Keratinocyte (primary cell): ENCODE data around the gene FRA10AC1. TPM values are rescaled to one million over a fixed set of nuclear protein-coding genes. Genes with fewer than 3 reads are reported as not detected.

Source experiments
- DNase-seq: peaks from one replicate; pipeline ENCODE4 v3.0.0-alpha.2; 2011; ENCODE audit warnings: low read depth, missing footprints, low spot score
- FAIRE-seq: peaks from 2 replicates; lab custom pipeline; 2011; peaks lifted over from hg19 to GRCh38; lab: Jason Lieb, UNC
- H2AFZ ChIP-seq: 2 replicates; pipeline ENCODE4 v1.6.0; 2012; ENCODE audit warnings: low read length, control low read depth, inconsistent platforms; ENCODE audit not compliant: control insufficient read depth
- H3K27ac ChIP-seq: 2 replicates; pipeline ENCODE4 v1.5.1; 2011; ENCODE audit warnings: low read length; ENCODE audit not compliant: control insufficient read depth, insufficient read depth
- H3K27me3 ChIP-seq: 3 replicates; pipeline ENCODE4 v1.6.0; 2011; ENCODE audit warnings: low read length; ENCODE audit not compliant: control insufficient read depth, insufficient read depth; ENCODE audit errors: extremely low read depth
- H3K36me3 ChIP-seq, 2 experiments: 2 replicates in 1 of 2; 3 replicates in 1 of 2; pipeline ENCODE4 v1.5.1; 2011; ENCODE audit warnings: low read length in 2 of 2, mild to moderate bottlenecking in 1 of 2; ENCODE audit not compliant: control insufficient read depth in 2 of 2, insufficient read depth in 2 of 2; ENCODE audit errors: extremely low read depth in 1 of 2
- H3K4me1 ChIP-seq: 3 replicates; pipeline ENCODE4 v1.5.1; 2011; ENCODE audit warnings: low read length; ENCODE audit not compliant: control insufficient read depth, insufficient read depth; ENCODE audit errors: extremely low read depth
- H3K4me2 ChIP-seq: 3 replicates; pipeline ENCODE4 v1.6.0; 2011; ENCODE audit warnings: low read depth, low read length; ENCODE audit not compliant: control insufficient read depth, insufficient read depth; ENCODE audit errors: extremely low read depth
- H3K4me3 ChIP-seq, 3 experiments: fragments of 200-600 bp in 1 of 3; sonication (generic) in 1 of 3; 2 replicates in 2 of 3; 3 replicates in 1 of 3; pipeline ENCODE4 v1.5.1; 2011 to 2016; ENCODE audit warnings: low read length in 3 of 3, mild to moderate bottlenecking in 3 of 3, control low read depth in 2 of 3, inconsistent platforms in 1 of 3, low read depth in 1 of 3, mixed read lengths in 1 of 3, mixed run types in 1 of 3, moderate library complexity in 1 of 3; ENCODE audit not compliant: control insufficient read depth in 2 of 3, insufficient read depth in 2 of 3; ENCODE audit errors: extremely low read depth in 1 of 3
- H3K79me2 ChIP-seq: 2 replicates; pipeline ENCODE4 v1.6.0; 2012; ENCODE audit warnings: low read length; ENCODE audit not compliant: control insufficient read depth, insufficient read depth
- H3K9ac ChIP-seq: 3 replicates; pipeline ENCODE4 v1.6.0; 2011; ENCODE audit warnings: low read length; ENCODE audit not compliant: control insufficient read depth, insufficient read depth; ENCODE audit errors: extremely low read depth
- H3K9me1 ChIP-seq: 3 replicates; pipeline ENCODE4 v1.6.0; 2011; ENCODE audit warnings: low read length; ENCODE audit not compliant: control insufficient read depth, insufficient read depth; ENCODE audit errors: extremely low read depth
- H3K9me3 ChIP-seq: 2 replicates; pipeline ENCODE4 v1.5.1; 2012; ENCODE audit warnings: low read depth, low read length; ENCODE audit not compliant: control insufficient read depth
- H4K20me1 ChIP-seq: 3 replicates; pipeline ENCODE4 v1.6.0; 2011; ENCODE audit warnings: low read length; ENCODE audit not compliant: control insufficient read depth, insufficient read depth; ENCODE audit errors: extremely low read depth
- EZH2 ChIP-seq: IDR thresholded peaks from one replicate; pipeline ENCODE4 v1.6.1; 2012; ENCODE audit warnings: inconsistent platforms, mild to moderate bottlenecking, low read length, moderate library complexity
- dilution Hi-C: fragments of 300-500 bp; cut with MboI; formaldehyde crosslinking; loops from one replicate; pipeline ENCODE4 v1.7.0; 2020; ENCODE audit warnings: low sequenced_read_pairs; ENCODE audit not compliant: extremely low pct_ligation_motif_present
- polyA plus RNA-seq, 5 experiments: library from polyadenylated mRNA; depleted of rRNA in 3 of 5; stranded (reverse) in 3 of 5; stranded (forward) in 1 of 5; unstranded in 1 of 5; fragments of >200 nt; gene quantifications; 1 replicate in 1 of 5; 2 replicates in 3 of 5; 3 replicates in 1 of 5; pipeline versions ENCODE4 v1.2.1 to v1.2.3, GENCODE V29; 2011 to 2012; ENCODE audit warnings: missing spikeins in 2 of 5, low read depth in 1 of 5, low replicate concordance in 1 of 5
- TF ChIP-seq, protein P1 (sequence below), 3 experiments: IDR thresholded peaks in 1 of 3; conservative IDR thresholded peaks in 1 of 3; optimal IDR thresholded peaks in 1 of 3; 2 replicates in 2 of 3; 3 replicates in 1 of 3; pipeline versions ENCODE3 to v1.5.1; 2011; ENCODE audit warnings: low read length in 3 of 3, mild to moderate bottlenecking in 3 of 3, moderate library complexity in 2 of 3, control low read depth in 1 of 3, inconsistent platforms in 1 of 3; ENCODE audit not compliant: insufficient read depth in 2 of 3; ENCODE audit errors: extremely low read depth in 1 of 3

Gene FRA10AC1
- polyA plus RNA-seq, 1 donor (not counting 4 experiments of a cell fraction or from before 2014, with no cell fraction given) = 12.8 TPM

DNA sequence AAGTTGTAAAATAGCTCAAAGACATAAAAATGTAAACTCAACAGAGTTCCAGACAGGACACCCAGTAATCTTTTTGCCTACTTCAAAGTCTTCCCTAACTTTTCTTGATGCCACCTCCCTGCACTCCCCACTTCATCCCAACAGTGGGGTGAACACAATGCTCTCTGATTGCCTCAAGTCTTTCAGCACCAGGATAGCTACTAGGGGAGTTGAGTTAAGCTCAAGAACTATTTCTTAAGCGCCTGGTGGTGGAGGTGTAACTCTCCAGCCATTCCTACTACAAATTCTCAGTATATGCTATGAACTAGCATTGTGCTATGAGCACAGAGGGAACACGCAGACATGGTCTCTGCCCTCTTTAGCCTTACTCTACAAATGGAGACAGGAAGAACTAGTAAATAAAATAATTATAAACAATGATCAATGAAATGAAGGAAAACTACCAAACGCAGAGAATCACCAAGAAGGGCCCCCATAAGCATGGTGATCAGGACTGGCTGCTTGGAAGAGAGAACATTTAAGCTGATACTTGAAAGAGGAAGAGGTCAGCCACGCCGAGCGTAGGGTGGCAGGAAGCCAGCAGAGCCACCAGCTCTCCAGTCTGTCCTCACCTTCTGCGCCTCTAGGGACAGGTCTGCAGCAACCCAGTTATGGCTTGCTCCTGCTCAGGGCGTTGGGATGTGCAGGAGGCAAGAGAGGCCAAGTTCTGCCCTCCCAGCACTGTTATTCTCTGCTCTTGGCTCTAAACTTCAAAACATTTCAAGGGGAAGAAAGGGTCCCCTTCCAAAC, 16.7 kb upstream of the FRA10AC1 start:
- no peak overlapping the region for H3K27ac ChIP-seq
- no peak for TF ChIP-seq EZH2
- H4K20me1 ChIP-seq = no peaks in the 10 kb centered on the region
- H3K9me1 ChIP-seq = no peaks in the 10 kb centered on the region
- H3K9me3 ChIP-seq = no peaks in the 10 kb centered on the region
- no peak overlapping the region for H3K4me2 ChIP-seq
- no peak overlapping the region for H3K9ac ChIP-seq
- no peaks in the 10 kb centered on the region for H3K36me3 ChIP-seq
- no peaks in the 10 kb centered on the region for H3K79me2 ChIP-seq
- no peak for FAIRE-seq
- no peaks in the 10 kb centered on the region for H3K27me3 ChIP-seq
- dilution Hi-C loops = no loop called here
- DNase-seq = no peak
- no peak overlapping the region for H2AFZ ChIP-seq
- no peaks in the 10 kb centered on the region for H3K4me1 ChIP-seq
- H3K4me3 ChIP-seq = no peak overlapping the region

DNA sequence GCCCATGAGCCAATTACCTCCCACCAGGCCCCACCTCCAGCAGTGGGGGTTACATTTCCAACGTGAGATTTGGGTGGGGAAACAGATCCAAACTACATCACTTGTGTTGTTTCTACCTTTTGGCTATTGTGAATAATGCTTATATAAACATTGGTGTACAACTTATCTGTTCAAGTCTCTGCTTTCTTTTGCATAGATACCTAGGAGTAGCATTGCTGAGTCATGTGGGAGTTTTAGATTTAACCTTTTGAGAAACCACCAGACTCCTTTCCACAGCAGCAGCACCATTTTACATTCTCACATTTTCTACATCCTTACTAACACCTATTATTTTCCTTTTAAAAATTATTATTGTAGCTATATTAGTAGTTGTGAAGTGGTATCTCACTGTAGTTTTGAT, 14.4 kb upstream of the FRA10AC1 start:
- H3K27ac ChIP-seq = no peak overlapping the region
- H3K9me1 ChIP-seq = no peaks in the 10 kb centered on the region
- H4K20me1 ChIP-seq = no peaks in the 10 kb centered on the region
- H3K4me1 ChIP-seq = no peaks in the 10 kb centered on the region
- no peaks in the 10 kb centered on the region for H3K9me3 ChIP-seq
- no peaks in the 10 kb centered on the region for H3K36me3 ChIP-seq
- no peaks in the 10 kb centered on the region for H3K79me2 ChIP-seq
- FAIRE-seq = no peak
- no peaks in the 10 kb centered on the region for H3K27me3 ChIP-seq
- no peak overlapping the region for H3K9ac ChIP-seq
- TF ChIP-seq EZH2 = no peak
- TF ChIP-seq, protein P1, sequence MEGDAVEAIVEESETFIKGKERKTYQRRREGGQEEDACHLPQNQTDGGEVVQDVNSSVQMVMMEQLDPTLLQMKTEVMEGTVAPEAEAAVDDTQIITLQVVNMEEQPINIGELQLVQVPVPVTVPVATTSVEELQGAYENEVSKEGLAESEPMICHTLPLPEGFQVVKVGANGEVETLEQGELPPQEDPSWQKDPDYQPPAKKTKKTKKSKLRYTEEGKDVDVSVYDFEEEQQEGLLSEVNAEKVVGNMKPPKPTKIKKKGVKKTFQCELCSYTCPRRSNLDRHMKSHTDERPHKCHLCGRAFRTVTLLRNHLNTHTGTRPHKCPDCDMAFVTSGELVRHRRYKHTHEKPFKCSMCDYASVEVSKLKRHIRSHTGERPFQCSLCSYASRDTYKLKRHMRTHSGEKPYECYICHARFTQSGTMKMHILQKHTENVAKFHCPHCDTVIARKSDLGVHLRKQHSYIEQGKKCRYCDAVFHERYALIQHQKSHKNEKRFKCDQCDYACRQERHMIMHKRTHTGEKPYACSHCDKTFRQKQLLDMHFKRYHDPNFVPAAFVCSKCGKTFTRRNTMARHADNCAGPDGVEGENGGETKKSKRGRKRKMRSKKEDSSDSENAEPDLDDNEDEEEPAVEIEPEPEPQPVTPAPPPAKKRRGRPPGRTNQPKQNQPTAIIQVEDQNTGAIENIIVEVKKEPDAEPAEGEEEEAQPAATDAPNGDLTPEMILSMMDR (optimal IDR thresholded peaks at IDR 0.05 in 1 of 3, IDR thresholded peaks at IDR 0.05 in 1 of 3, conservative IDR thresholded peaks at IDR 0.05 in 1 of 3; ENCODE audit: extremely low read depth in 1 of 3, insufficient read depth in 2 of 3, low read length in 3 of 3) = no peak
- H2AFZ ChIP-seq = no peak overlapping the region
- H3K4me3 ChIP-seq = no peak overlapping the region
- no peak overlapping the region for H3K4me2 ChIP-seq
- DNase-seq = no peak
- dilution Hi-C loops = no loop called here
